Measurements from ENCODE around the gene TAF4B. TPM values are rescaled to one million over a fixed set of nuclear protein-coding genes. Genes with fewer than 3 reads are reported as not detected.
"Not testable (repeated sequence)": the region's sequence is repeated elsewhere in the genome, so short reads cannot be mapped to it uniquely, and the experiment has no call there.

TAF4B gene
- total RNA-seq, 1 experiment from 2014 or later, result 8.3 TPM

- peak; percentile 78 for DNase-seq
- intact Hi-C loops (cut with micrococcal nuclease), result no loop called here
- Histone ChIP-seq H3K9ac (ENCODE audit: low read length) (no peak overlapping the region), H3K27ac (ENCODE audit: low read length) (no peak overlapping the region), H3K4me1 (ENCODE audit: insufficient read depth, low read length) (peaks cover 13% of the 10 kb centered on the region), H3K9me2 (replicated peaks; ENCODE audit: low read length) (no peaks in the 10 kb centered on the region), H3K9me3 (ENCODE audit: low read length) (no peaks in the 10 kb centered on the region), H3K4me2 (ENCODE audit: low read length) (peak overlapping the region; percentile 16; the same call in 1 of the 2 replicates), H3K79me2 (ENCODE audit: low read length) (no peaks in the 10 kb centered on the region), H3F3A (ENCODE audit: low read length, unreplicated experiment) (no peaks in the 10 kb centered on the region), H3K4me3 (ENCODE audit: low read length) (no peak overlapping the region), H4K20me1 (ENCODE audit: low read length) (no peaks in the 10 kb centered on the region), H3K36me3 (ENCODE audit: low read depth, low read length) (no peaks in the 10 kb centered on the region), H2AFZ (ENCODE audit: low read length) (peak overlapping the region; percentile 27), H3K27me3 (ENCODE audit: low read length) (no peaks in the 10 kb centered on the region)
- ATAC-seq, result peak; percentile 81
- TF ChIP-seq CTCF (conservative IDR thresholded peaks at IDR 0.05; ENCODE audit: low read depth, low read length) (no peak), EZH2phosphoT487 (IDR thresholded peaks at IDR 0.05; ENCODE audit: borderline replicate concordance, low read length) (no peak), EZH2 (IDR thresholded peaks at IDR 0.05; ENCODE audit: low read length, unreplicated experiment) (no peak)
- POLR2A ChIA-PET (ENCODE audit: unreplicated experiment), result no interaction called here
- CTCF ChIA-PET, result no interaction called here
- TSS peak; percentile 78 for BruUV-seq (replicated peaks)
Observed at GRCh38 chr18:26436176-26437051, 210.2 kb downstream of the TAF4B start.

GRCh38 chr18:26437634-26438033 is 211.4 kb downstream of the TAF4B start:
- ATAC-seq; H2AFZ ChIP-seq (ENCODE audit: low read length); H3K27me3 ChIP-seq (ENCODE audit: low read length); H3K4me2 ChIP-seq (ENCODE audit: low read length); H3K27ac ChIP-seq (ENCODE audit: low read length); CTCF ChIA-PET; POLR2A ChIA-PET (ENCODE audit: unreplicated experiment); H3K9me3 ChIP-seq (ENCODE audit: low read length); intact Hi-C loops (cut with micrococcal nuclease); H3F3A ChIP-seq (ENCODE audit: low read length, unreplicated experiment); BruUV-seq (replicated peaks); H3K9ac ChIP-seq (ENCODE audit: low read length); H3K79me2 ChIP-seq (ENCODE audit: low read length); DNase-seq; H3K4me3 ChIP-seq (ENCODE audit: low read length); H3K9me2 ChIP-seq (replicated peaks; ENCODE audit: low read length); H3K36me3 ChIP-seq (ENCODE audit: low read depth, low read length); H4K20me1 ChIP-seq (ENCODE audit: low read length): not testable (repeated sequence)
- peaks cover 20% of the 10 kb centered on the region for H3K4me1 ChIP-seq (ENCODE audit: insufficient read depth, low read length)

GRCh38 chr18:26438980-26439379 is 212.7 kb downstream of the TAF4B start:
- H3K4me1 ChIP-seq (ENCODE audit: insufficient read depth, low read length), result peaks cover 20% of the 10 kb centered on the region
- ChIA-PET POLR2A (ENCODE audit: unreplicated experiment) (interaction anchor here (0.6 kb wide), 1 partner anchor 102 kb away, joined by 3 read pairs; no protein-coding TSS in a partner anchor), CTCF (no interaction called here)
- ATAC-seq (no peak), DNase-seq (no peak)
- H3K9me2 ChIP-seq (replicated peaks; ENCODE audit: low read length), result no peaks in the 10 kb centered on the region
- no peak overlapping the region for H2AFZ ChIP-seq (ENCODE audit: low read length)
- no peak overlapping the region for H3K27ac ChIP-seq (ENCODE audit: low read length)
- intact Hi-C loops (cut with micrococcal nuclease), result no loop called here
- TF ChIP-seq EZH2 (IDR thresholded peaks at IDR 0.05; ENCODE audit: low read length, unreplicated experiment) (no peak), CTCF (conservative IDR thresholded peaks at IDR 0.05; ENCODE audit: low read depth, low read length) (no peak), EZH2phosphoT487 (IDR thresholded peaks at IDR 0.05; ENCODE audit: borderline replicate concordance, low read length) (no peak)
- H3K36me3 ChIP-seq (ENCODE audit: low read depth, low read length), result no peaks in the 10 kb centered on the region
- no peaks in the 10 kb centered on the region for H3F3A ChIP-seq (ENCODE audit: low read length, unreplicated experiment)
- no peaks in the 10 kb centered on the region for H3K79me2 ChIP-seq (ENCODE audit: low read length)
- H3K9ac ChIP-seq (ENCODE audit: low read length), result no peak overlapping the region
- BruUV-seq (replicated peaks), result no TSS peak
- no peaks in the 10 kb centered on the region for H3K27me3 ChIP-seq (ENCODE audit: low read length)
- H3K9me3 ChIP-seq (ENCODE audit: low read length), result no peaks in the 10 kb centered on the region
- no peak overlapping the region for H3K4me2 ChIP-seq (ENCODE audit: low read length)
- H3K4me3 ChIP-seq (ENCODE audit: low read length), result no peak overlapping the region
- H4K20me1 ChIP-seq (ENCODE audit: low read length), result no peaks in the 10 kb centered on the region

Data from PC-3 (cell line).